PC-9 (cell line): ENCODE data around the gene KCNJ16.

Source experiments
- CTCF ChIP-seq: fragments of 200-600 bp; sonication (generic); conservative IDR thresholded peaks from 2 replicates; pipeline ENCODE4 v1.6.1; 2017; ENCODE audit warnings: mixed run types, antibody characterized with exemption, mild to moderate bottlenecking, moderate library complexity
- EZH2 ChIP-seq: fragments of 200-600 bp; sonication (generic); IDR thresholded peaks from 2 replicates; pipeline ENCODE4 v1.8.0; 2017; ENCODE audit warnings: antibody characterized with exemption, low read depth

- TF ChIP-seq CTCF (no peak), EZH2 (no peak)
Observed at GRCh38 chr17:70076831-70077230, 1.8 kb downstream of the KCNJ16 start.
